Measurements from ENCODE around the gene IL21R.

DNA sequence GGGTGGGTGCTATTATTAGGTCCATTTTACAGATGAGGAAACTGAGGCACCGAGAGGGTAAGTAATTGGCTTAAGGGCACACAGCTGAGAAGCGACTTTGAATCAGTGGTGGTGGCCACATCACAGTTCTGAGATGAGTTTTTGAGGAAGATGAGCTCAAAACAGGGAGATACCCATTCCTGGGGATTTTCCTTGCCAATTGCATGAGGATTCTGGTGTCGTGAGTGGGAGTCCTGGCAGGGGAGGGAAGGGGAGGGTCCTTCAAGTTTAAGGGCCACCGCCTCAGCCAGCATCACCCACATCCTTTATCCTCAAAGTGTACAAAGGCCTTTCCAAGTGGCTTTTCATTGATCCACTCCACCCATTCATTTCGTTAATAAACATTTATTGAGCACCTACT is 45.3 kb downstream of the IL21R start:
- TF ChIP-seq, protein P1, sequence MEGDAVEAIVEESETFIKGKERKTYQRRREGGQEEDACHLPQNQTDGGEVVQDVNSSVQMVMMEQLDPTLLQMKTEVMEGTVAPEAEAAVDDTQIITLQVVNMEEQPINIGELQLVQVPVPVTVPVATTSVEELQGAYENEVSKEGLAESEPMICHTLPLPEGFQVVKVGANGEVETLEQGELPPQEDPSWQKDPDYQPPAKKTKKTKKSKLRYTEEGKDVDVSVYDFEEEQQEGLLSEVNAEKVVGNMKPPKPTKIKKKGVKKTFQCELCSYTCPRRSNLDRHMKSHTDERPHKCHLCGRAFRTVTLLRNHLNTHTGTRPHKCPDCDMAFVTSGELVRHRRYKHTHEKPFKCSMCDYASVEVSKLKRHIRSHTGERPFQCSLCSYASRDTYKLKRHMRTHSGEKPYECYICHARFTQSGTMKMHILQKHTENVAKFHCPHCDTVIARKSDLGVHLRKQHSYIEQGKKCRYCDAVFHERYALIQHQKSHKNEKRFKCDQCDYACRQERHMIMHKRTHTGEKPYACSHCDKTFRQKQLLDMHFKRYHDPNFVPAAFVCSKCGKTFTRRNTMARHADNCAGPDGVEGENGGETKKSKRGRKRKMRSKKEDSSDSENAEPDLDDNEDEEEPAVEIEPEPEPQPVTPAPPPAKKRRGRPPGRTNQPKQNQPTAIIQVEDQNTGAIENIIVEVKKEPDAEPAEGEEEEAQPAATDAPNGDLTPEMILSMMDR (conservative IDR thresholded peaks at IDR 0.05 in 1 of 2, IDR thresholded peaks at IDR 0.05 in 1 of 2; ENCODE audit: extremely low read depth in 1 of 2, insufficient read depth in 1 of 2, low read depth in 1 of 2, low read length in 2 of 2): no peak
- no peak for TF ChIP-seq EZH2 (IDR thresholded peaks at IDR 0.05; ENCODE audit: borderline replicate concordance, low read length)

Data from mammary epithelial cell (primary cell).